Panc1 (cell line): ENCODE data around the gene SBNO2. TPM values are rescaled to one million over a fixed set of nuclear protein-coding genes. Genes with fewer than 3 reads are reported as not detected.

Experiments
- ATAC-seq: fragments of 200-7000 bp; cut with Tn5 transposase; 2 replicates; pipeline ENCODE4 v1.9.1; 2020; ENCODE audit warnings: mild to moderate bottlenecking, moderate library complexity
- BruUV-seq: library from RNA; stranded (reverse); fragments of 400-500 nt; replicated peaks from 2 replicates; lab custom pipeline; 2021; lab: Mats Ljungman, UMichigan
- CTCF ChIA-PET: fragments of 300-600 bp; sonication (Branson Sonifier 250); formaldehyde crosslinking; loops from one replicate; lab custom pipeline; 2022; ENCODE audit warnings: antibody characterized with exemption; lab: Charles Lee
- POLR2A ChIA-PET: fragments of 300-600 bp; sonication (Branson Sonifier 250); formaldehyde crosslinking; loops from one replicate; lab custom pipeline; 2022; ENCODE audit warnings: antibody characterized with exemption; lab: Charles Lee
- DNase-seq: peaks from one replicate; pipeline ENCODE4 v3.0.0-alpha.2; 2010; ENCODE audit warnings: low read depth, low spot score
- H3K27ac ChIP-seq: 2 replicates; pipeline ENCODE4 v1.5.1; 2011; ENCODE audit warnings: mild to moderate bottlenecking, low read length, inconsistent platforms
- H3K27me3 ChIP-seq: fragments of 200-500 bp; sonication (Bioruptor generic); 2 replicates; pipeline ENCODE4 v1.6.0; 2014; ENCODE audit warnings: low read length, inconsistent platforms; ENCODE audit not compliant: control insufficient read depth, insufficient read depth
- H3K36me3 ChIP-seq: fragments of 200-500 bp; sonication (Bioruptor generic); 2 replicates; pipeline ENCODE4 v1.5.1; 2014; ENCODE audit warnings: inconsistent platforms, mild to moderate bottlenecking, low read length, moderate library complexity; ENCODE audit not compliant: control insufficient read depth, insufficient read depth
- H3K4me1 ChIP-seq: 2 replicates; pipeline ENCODE4 v1.5.1; 2011; ENCODE audit warnings: inconsistent platforms, mild to moderate bottlenecking, low read length, moderate library complexity; ENCODE audit not compliant: control insufficient read depth, insufficient read depth
- H3K4me3 ChIP-seq, 2 experiments: 2 replicates each; pipeline ENCODE4 v1.5.1; 2011 to 2012; ENCODE audit warnings: low read depth in 2 of 2, low read length in 2 of 2, mild to moderate bottlenecking in 2 of 2, inconsistent platforms in 1 of 2, moderate library complexity in 1 of 2
- H3K9me3 ChIP-seq: fragments of 200-500 bp; sonication (Bioruptor generic); 2 replicates; pipeline ENCODE4 v1.5.1; 2014; ENCODE audit warnings: low read depth, mild to moderate bottlenecking, inconsistent platforms, low read length, moderate library complexity; ENCODE audit not compliant: control insufficient read depth, insufficient read depth
- POLR2AphosphoS5 ChIP-seq: IDR thresholded peaks from 2 replicates; pipeline ENCODE4 v1.6.1; 2012; ENCODE audit warnings: mild to moderate bottlenecking, low read depth, low read length, moderate library complexity
- SIN3A ChIP-seq: IDR thresholded peaks from 2 replicates; pipeline ENCODE4 v1.6.1; 2012; ENCODE audit warnings: low read depth, mild to moderate bottlenecking, low read length, moderate library complexity, borderline replicate concordance; ENCODE audit not compliant: insufficient read depth
- TCF7L2 ChIP-seq: IDR thresholded peaks from 2 replicates; pipeline ENCODE4 v1.6.1; 2011; ENCODE audit warnings: mild to moderate bottlenecking, low read depth, low read length, inconsistent platforms
- in situ Hi-C: cut with HindIII; loops from 2 replicates; pipeline ENCODE4 v1.10.0; 2016; ENCODE audit warnings: low sequenced_read_pairs, low pct_unique_long_range_greater_than_20kb
- intact Hi-C: fragments of 100-400 bp; cut with micrococcal nuclease; formaldehyde crosslinking; loops from one replicate; pipeline ENCODE4 v1.10.0; 2022; ENCODE audit not compliant: unreplicated experiment
- total RNA-seq: library from RNA; stranded (reverse); gene quantifications from one replicate; pipeline ENCODE4 v1.2.1, GENCODE V29; 2021; ENCODE audit not compliant: unreplicated experiment
- TF ChIP-seq, protein P1 (sequence below), 2 experiments: IDR thresholded peaks; 2 replicates each; pipeline ENCODE4 v1.6.1; 2011 to 2012; ENCODE audit warnings: low read depth in 2 of 2, control low read depth in 1 of 2, low read length in 1 of 2, mild to moderate bottlenecking in 1 of 2, moderate library complexity in 1 of 2; ENCODE audit not compliant: insufficient read depth in 1 of 2
- TF ChIP-seq, protein P2 (sequence below): fragments of 450-650 bp; IDR thresholded peaks from 2 replicates; pipeline ENCODE4 v1.5.1; 2017; ENCODE audit warnings: mild to moderate bottlenecking

The SBNO2 gene
- total RNA-seq, 1 experiment from 2014 or later: 101 TPM

DNA sequence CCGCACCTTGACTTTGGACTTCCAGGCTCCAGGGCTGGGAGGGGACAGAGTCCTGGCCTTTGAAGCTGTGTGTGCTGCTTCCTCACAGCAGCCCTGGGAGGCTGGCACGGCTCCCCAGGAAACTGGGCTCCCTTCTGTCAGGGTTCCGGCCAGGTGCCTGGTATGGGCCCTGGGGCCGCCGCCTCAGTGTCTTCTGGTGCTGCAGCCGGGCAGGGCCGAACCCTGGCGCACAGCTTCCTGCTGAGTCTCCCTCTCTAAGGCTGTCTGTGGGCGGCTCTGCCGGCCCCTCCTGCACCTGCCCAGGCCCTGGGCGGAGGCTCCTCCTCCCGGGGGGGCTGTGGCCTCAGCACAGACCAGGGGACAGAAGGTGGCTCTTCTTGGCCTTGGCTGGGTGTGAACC is 37.9 kb downstream of the SBNO2 start:
- H3K27ac ChIP-seq: peak overlapping the region; percentile 51; the same call in 1 of the 2 replicates
- in situ Hi-C loops: no loop called here

DNA sequence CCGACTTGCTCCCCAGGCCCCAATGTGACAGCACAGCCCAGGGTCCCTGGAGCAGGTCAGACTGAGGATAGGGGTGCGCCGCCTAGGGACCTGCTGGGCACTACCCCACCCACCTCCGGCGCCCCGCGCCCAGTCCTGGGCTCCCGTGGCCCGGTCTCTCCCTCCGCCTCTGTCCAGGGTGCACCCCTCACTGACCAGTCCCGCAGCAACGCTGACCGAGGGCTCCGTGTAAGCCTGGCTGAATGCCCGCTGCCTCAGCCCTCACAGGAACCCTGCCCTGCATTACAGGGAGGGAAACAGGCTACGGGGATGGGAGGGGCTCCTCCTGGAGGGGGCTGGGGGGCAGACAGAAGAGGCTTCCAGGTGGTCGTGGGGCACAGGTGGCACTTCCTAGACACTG is 38.6 kb downstream of the SBNO2 start:
- ChIA-PET CTCF (no interaction called here), POLR2A (interaction anchor here (0.6 kb wide), 1 partner anchor 11 kb away, joined by 4 read pairs; no protein-coding TSS in a partner anchor)
- Histone ChIP-seq H3K4me3 (no peak overlapping the region), H3K27me3 (no peaks in the 10 kb centered on the region), H3K4me1 (peaks cover 39% of the 10 kb centered on the region), H3K27ac (no peak overlapping the region), H3K9me3 (no peaks in the 10 kb centered on the region), H3K36me3 (no peaks in the 10 kb centered on the region; the same call in 1 of the 2 replicates)
- 0 out of 2 replicates have a peak, but pooled peaks have one; percentile 13 for TF ChIP-seq POLR2AphosphoS5
- TF ChIP-seq, protein P1, sequence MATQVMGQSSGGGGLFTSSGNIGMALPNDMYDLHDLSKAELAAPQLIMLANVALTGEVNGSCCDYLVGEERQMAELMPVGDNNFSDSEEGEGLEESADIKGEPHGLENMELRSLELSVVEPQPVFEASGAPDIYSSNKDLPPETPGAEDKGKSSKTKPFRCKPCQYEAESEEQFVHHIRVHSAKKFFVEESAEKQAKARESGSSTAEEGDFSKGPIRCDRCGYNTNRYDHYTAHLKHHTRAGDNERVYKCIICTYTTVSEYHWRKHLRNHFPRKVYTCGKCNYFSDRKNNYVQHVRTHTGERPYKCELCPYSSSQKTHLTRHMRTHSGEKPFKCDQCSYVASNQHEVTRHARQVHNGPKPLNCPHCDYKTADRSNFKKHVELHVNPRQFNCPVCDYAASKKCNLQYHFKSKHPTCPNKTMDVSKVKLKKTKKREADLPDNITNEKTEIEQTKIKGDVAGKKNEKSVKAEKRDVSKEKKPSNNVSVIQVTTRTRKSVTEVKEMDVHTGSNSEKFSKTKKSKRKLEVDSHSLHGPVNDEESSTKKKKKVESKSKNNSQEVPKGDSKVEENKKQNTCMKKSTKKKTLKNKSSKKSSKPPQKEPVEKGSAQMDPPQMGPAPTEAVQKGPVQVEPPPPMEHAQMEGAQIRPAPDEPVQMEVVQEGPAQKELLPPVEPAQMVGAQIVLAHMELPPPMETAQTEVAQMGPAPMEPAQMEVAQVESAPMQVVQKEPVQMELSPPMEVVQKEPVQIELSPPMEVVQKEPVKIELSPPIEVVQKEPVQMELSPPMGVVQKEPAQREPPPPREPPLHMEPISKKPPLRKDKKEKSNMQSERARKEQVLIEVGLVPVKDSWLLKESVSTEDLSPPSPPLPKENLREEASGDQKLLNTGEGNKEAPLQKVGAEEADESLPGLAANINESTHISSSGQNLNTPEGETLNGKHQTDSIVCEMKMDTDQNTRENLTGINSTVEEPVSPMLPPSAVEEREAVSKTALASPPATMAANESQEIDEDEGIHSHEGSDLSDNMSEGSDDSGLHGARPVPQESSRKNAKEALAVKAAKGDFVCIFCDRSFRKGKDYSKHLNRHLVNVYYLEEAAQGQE (IDR thresholded peaks at IDR 0.05; ENCODE audit: insufficient read depth in 1 of 2, low read depth in 2 of 2, low read length in 1 of 2): no peak
- no peak for TF ChIP-seq SIN3A
- no peak for TF ChIP-seq TCF7L2
- TF ChIP-seq, protein P2, sequence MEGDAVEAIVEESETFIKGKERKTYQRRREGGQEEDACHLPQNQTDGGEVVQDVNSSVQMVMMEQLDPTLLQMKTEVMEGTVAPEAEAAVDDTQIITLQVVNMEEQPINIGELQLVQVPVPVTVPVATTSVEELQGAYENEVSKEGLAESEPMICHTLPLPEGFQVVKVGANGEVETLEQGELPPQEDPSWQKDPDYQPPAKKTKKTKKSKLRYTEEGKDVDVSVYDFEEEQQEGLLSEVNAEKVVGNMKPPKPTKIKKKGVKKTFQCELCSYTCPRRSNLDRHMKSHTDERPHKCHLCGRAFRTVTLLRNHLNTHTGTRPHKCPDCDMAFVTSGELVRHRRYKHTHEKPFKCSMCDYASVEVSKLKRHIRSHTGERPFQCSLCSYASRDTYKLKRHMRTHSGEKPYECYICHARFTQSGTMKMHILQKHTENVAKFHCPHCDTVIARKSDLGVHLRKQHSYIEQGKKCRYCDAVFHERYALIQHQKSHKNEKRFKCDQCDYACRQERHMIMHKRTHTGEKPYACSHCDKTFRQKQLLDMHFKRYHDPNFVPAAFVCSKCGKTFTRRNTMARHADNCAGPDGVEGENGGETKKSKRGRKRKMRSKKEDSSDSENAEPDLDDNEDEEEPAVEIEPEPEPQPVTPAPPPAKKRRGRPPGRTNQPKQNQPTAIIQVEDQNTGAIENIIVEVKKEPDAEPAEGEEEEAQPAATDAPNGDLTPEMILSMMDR: no peak
- in situ Hi-C loops: no loop called here
- no peak for DNase-seq
- BruUV-seq: no TSS peak
- no peak for ATAC-seq
- intact Hi-C loops: no loop called here

More for the DNA sequence above, 37.9 kb downstream of the SBNO2 start:
- no peak for TF ChIP-seq SIN3A
- TF ChIP-seq, protein P2: no peak
- Histone ChIP-seq H3K4me1 (peaks cover 33% of the 10 kb centered on the region), H3K27me3 (no peaks in the 10 kb centered on the region), H3K36me3 (no peaks in the 10 kb centered on the region; the same call in 1 of the 2 replicates), H3K4me3 (no peak overlapping the region), H3K9me3 (no peaks in the 10 kb centered on the region)
- ATAC-seq (no peak), DNase-seq (no peak)
- ChIA-PET CTCF (no interaction called here), POLR2A (interaction anchor here (0.6 kb wide), 1 partner anchor 10 kb away, joined by 4 read pairs; no protein-coding TSS in a partner anchor)
- intact Hi-C loops: no loop called here
- TSS peak; percentile 60 for BruUV-seq
